Measurements from ENCODE around the gene FYN.
A peak's percentile ranks its signal among the peaks of the same experiment; 100 is the strongest.

FYN gene

GRCh38 chr6:111730864-111731263 is 142.4 kb downstream of the FYN start:
- no peak for DNase-seq (ENCODE audit: low read depth in 3 of 3)

- DNase-seq (ENCODE audit: low read depth in 3 of 3), result no peak
Observed at GRCh38 chr6:111727802-111728201, 145.4 kb downstream of the FYN start.

- no peak for DNase-seq (ENCODE audit: low read depth in 3 of 3)
Observed at GRCh38 chr6:111727041-111727440, 146.2 kb downstream of the FYN start.

GRCh38 chr6:111725446-111726112 is 147.7 kb downstream of the FYN start:
- DNase-seq (ENCODE audit: low read depth in 3 of 3), result no peak

- no peak for DNase-seq (ENCODE audit: low read depth in 3 of 3)
Observed at GRCh38 chr6:111724505-111724904, 148.7 kb downstream of the FYN start.

GRCh38 chr6:111724039-111724438 is 149.2 kb downstream of the FYN start:
- DNase-seq (ENCODE audit: low read depth in 3 of 3), result no peak

GRCh38 chr6:111723412-111723970 is 149.8 kb downstream of the FYN start:
- no peak for DNase-seq (ENCODE audit: low read depth in 3 of 3)

GRCh38 chr6:111722179-111722731 is 151.0 kb downstream of the FYN start:
- no peak for DNase-seq (ENCODE audit: low read depth in 3 of 3)

GRCh38 chr6:111721753-111722154 is 151.5 kb downstream of the FYN start:
- DNase-seq (ENCODE audit: low read depth in 3 of 3), result peak in 1 of 3 experiments; percentile 21

GRCh38 chr6:111720931-111721496 is 152.2 kb downstream of the FYN start:
- DNase-seq (ENCODE audit: low read depth in 3 of 3), result no peak

- no peak for DNase-seq (ENCODE audit: low read depth in 3 of 3)
Observed at GRCh38 chr6:111718990-111719389, 154.3 kb downstream of the FYN start.

GRCh38 chr6:111718326-111718725 is 154.9 kb downstream of the FYN start:
- DNase-seq (ENCODE audit: low read depth in 3 of 3), result no peak

- no peak for DNase-seq (ENCODE audit: low read depth in 3 of 3)
Observed at GRCh38 chr6:111717621-111718020, 155.6 kb downstream of the FYN start.

- DNase-seq (ENCODE audit: low read depth in 3 of 3), result no peak
Observed at GRCh38 chr6:111716325-111716724, 156.9 kb downstream of the FYN start.

- peak in 1 of 3 experiments; percentile 31 for DNase-seq (ENCODE audit: low read depth in 3 of 3)
Observed at GRCh38 chr6:111715321-111715720, 157.9 kb downstream of the FYN start.

GRCh38 chr6:111714416-111715270 is 158.6 kb downstream of the FYN start:
- no peak for DNase-seq (ENCODE audit: low read depth in 3 of 3)

GRCh38 chr6:111713811-111714210 is 159.4 kb downstream of the FYN start:
- DNase-seq (ENCODE audit: low read depth in 3 of 3), result no peak

GRCh38 chr6:111713236-111713635 is 160.0 kb downstream of the FYN start:
- DNase-seq (ENCODE audit: low read depth in 3 of 3), result no peak

GRCh38 chr6:111711984-111712752 is 161.1 kb downstream of the FYN start:
- DNase-seq (ENCODE audit: low read depth in 3 of 3), result no peak

- DNase-seq (ENCODE audit: low read depth in 3 of 3), result no peak
Observed at GRCh38 chr6:111711476-111711875, 161.8 kb downstream of the FYN start.

GRCh38 chr6:111710911-111711310 is 162.3 kb downstream of the FYN start:
- DNase-seq (ENCODE audit: low read depth in 3 of 3), result no peak
